Stromal cell of bone marrow (primary cell): ENCODE results near the gene KRTAP26-1.

Source experiments
- DNase-seq: peaks from one replicate; pipeline ENCODE4 v3.0.0-alpha.2; 2012; ENCODE audit warnings: low read depth

KRTAP26-1 gene

GRCh38 chr21:30320215-30320614 is at the start of gene KRTAP26-1:
TSS of gene KRTAP26-1 (minus strand) at chr21:30320315. CDS start at chr21:30320035, 280 bp downstream.
- no peak for DNase-seq

- DNase-seq, result no peak
Measured at GRCh38 chr21:30355906-30356305, 35.8 kb upstream of the KRTAP26-1 start.

GRCh38 chr21:30354308-30355005 is 34.3 kb upstream of the KRTAP26-1 start:
- no peak for DNase-seq

- DNase-seq, result no peak
Measured at GRCh38 chr21:30351534-30351933, 31.4 kb upstream of the KRTAP26-1 start.

GRCh38 chr21:30349572-30349971 is 29.5 kb upstream of the KRTAP26-1 start:
- DNase-seq, result no peak

- DNase-seq, result no peak
Measured at GRCh38 chr21:30348506-30348905, 28.4 kb upstream of the KRTAP26-1 start, which contains the start of gene KRTAP23-1. TSS of gene KRTAP23-1 (minus strand) at chr21:30348606. CDS start at chr21:30348606, 0 bp downstream.

GRCh38 chr21:30345014-30345413 is 24.9 kb upstream of the KRTAP26-1 start:
- DNase-seq, result no peak

GRCh38 chr21:30340714-30341573 is 20.8 kb upstream of the KRTAP26-1 start:
- DNase-seq, result no peak

GRCh38 chr21:30338717-30339116 is 18.6 kb upstream of the KRTAP26-1 start:
- DNase-seq, result no peak

GRCh38 chr21:30337772-30338171 is 17.7 kb upstream of the KRTAP26-1 start:
- DNase-seq, result no peak

GRCh38 chr21:30337276-30337744 is 17.2 kb upstream of the KRTAP26-1 start, which contains the start of gene KRTAP27-1:
TSS of gene KRTAP27-1 (minus strand) at chr21:30337694. CDS start at chr21:30337668, 26 bp downstream.
- DNase-seq, result no peak

GRCh38 chr21:30336596-30336995 is 16.5 kb upstream of the KRTAP26-1 start:
- peak; percentile 45 for DNase-seq

GRCh38 chr21:30333736-30334135 is 13.6 kb upstream of the KRTAP26-1 start:
- no peak for DNase-seq

- no peak for DNase-seq
Measured at GRCh38 chr21:30332681-30333080, 12.6 kb upstream of the KRTAP26-1 start.

GRCh38 chr21:30329203-30329875 is 9.2 kb upstream of the KRTAP26-1 start:
- peak; percentile 28 for DNase-seq

GRCh38 chr21:30326390-30326789 is 6.3 kb upstream of the KRTAP26-1 start:
- DNase-seq, result no peak

- DNase-seq, result no peak
Measured at GRCh38 chr21:30315701-30316100, 4.4 kb downstream of the KRTAP26-1 start.

- DNase-seq, result no peak
Measured at GRCh38 chr21:30306884-30307283, 13.2 kb downstream of the KRTAP26-1 start.

- DNase-seq, result no peak
Measured at GRCh38 chr21:30305136-30305535, 15.0 kb downstream of the KRTAP26-1 start.

GRCh38 chr21:30289215-30289614 is 30.9 kb downstream of the KRTAP26-1 start, which contains the start of gene KRTAP25-1:
TSS of gene KRTAP25-1 (minus strand) at chr21:30289514. CDS start at chr21:30289490, 24 bp downstream.
- DNase-seq, result no peak

- DNase-seq, result no peak
Measured at GRCh38 chr21:30282850-30283249, 37.3 kb downstream of the KRTAP26-1 start, which contains the start of gene KRTAP24-1. TSS of gene KRTAP24-1 (minus strand) at chr21:30282950. CDS start at chr21:30282932, 18 bp downstream.

GRCh38 chr21:30271611-30272010 is 48.5 kb downstream of the KRTAP26-1 start:
- no peak for DNase-seq
